ENCODE data around the gene LHFPL6.

LHFPL6 gene

DNA sequence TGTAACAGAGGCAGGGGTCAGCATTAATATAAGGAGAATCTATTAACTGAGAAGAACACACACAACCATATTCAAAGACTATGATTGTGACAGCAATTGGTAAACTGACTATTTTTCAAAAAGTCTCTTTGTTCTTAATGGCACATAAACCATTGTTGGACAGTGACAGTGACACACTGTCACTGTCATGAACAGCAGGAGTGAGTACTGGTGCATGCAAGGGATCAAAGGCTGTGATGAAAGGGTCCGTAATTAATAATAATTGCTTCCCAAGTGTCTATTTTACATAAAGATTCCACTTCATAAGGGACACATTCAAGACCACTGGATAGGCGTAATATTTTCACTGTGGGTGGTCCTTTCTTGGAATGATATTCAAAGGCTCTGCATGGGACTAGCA lies 50.7 kb downstream of the LHFPL6 start:
- DNase-seq: peak; percentile 42

DNA sequence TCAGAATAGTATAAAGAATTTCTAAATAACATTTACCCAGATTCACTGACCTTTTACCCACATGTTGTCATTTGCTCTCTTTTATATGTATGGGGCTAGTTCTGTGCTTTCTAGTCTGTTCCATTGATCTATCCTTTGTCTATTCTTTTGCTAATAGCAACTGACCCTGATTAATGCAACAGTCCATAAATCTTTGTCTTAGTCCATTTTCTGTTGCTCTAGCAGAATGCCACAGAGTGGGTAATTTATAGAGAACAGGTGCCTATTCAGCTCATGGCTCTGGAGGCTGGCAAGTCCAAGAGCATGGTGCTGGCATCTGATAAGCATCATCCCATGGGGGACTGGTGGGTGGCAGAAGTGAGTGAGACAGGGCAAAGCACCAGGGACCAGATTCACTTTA lies 52.1 kb downstream of the LHFPL6 start:
- no peak for DNase-seq

DNA sequence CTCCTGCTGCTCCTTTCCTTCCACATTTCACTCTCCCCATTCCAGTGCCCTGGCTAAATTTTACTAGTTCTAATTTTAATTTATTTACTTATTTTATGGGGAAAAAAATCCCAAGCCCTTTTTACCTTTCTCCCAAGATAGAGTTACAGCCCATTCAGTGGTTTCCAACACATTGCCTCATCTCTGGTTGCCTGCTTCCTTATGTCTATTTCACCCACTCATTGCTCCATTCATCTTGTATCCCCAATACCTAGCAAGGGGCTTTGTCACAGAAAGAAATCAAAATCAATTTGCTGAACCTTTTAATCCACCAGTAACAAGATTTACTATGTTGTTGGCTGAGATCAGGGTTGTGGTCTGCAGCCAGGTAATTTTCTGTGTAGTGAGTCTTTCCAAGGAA lies 55.9 kb downstream of the LHFPL6 start:
- no peak for DNase-seq

DNA sequence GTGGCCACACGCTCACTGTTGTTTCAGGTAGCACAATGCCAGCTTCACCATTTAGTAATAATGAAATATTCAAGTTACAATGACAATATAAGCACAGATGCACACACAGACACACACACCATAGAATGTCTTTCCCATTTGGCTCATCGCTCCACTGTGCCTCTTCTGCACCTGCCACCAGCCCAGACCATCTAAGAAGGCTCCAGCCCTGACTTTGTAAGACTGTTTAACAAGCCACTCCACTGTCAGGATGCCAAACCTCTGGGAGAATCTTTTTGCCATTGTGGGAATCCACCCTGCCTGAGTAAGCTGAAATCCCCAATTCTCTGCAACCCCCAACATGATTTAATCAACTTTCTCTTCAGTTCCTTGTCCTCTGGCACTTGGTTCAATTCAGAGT lies 60.6 kb downstream of the LHFPL6 start:
- no peak for DNase-seq

DNA sequence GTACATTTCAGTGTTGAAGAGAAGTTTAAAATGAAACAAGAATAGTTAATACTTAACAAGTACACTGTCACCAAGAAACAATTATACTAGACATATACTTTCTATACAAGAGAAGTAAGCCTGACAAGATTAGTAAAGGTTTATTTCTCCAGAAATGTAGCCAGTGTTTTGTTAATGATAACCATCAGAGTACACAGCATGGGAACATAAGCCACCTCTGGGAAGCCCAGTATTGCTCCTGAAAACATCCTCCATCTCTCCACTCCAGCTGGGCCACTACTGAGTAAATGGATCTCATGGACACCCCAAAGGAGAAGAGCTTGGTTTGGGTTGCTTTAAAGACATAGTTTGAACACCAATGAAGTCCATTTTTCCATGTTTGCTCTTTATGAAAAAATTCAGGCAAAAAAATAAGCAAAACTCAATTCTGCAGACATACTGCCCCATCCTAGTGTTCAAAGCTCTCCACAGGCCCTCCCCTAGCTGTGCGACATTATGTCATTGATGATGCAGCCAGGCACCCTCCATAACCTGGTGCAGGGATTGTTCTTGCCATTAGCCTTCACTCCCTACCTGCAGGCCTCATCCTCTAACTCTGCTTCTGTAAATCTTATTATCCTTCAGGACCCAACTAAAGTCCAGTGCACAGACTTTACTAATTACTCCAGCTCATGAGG lies 61.9 kb downstream of the LHFPL6 start:
- no peak for DNase-seq

DNA sequence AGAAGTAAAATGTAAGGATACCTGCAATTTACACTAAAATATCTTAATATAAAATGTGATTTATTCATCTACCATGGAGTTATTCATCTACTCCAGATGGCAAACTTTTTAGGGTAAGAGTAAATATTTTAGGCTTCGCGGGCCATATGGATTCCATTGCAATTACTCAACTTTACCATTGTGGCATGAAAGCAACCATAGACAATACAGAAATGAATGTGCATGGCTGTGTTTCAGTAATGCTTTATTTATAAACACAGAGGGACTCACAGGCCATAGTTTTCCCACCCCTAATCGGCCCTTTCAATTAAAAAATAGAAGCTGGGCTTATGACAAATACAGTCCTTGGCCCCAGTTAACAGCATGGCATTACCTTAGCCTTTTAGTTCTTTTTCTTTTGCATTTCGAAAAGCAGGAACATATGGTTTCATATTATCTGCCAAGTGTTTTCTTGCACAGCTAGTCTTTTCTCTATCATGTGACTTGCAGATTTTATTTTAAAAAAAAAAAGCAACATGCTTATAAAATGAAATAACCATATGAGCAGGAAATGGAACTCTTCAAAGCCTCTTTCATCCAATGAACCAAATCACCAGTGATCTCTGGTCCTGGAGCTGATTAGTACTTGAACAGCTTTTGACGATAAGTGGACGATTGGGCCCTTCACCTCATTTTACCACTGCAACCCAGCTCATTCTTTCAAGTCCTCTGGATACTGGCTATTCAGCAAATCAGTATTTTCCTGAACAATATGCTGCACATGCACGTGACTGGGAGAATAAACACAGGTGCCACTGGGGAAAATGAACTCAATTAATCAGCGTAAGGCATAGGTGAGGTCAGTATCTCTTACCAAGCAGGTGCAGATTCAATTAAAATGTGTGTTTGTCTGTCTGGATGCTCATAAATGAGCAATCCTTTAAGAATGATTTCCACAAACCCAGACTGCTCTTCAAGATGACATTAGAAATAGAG lies 63.9 kb downstream of the LHFPL6 start:
- peak; percentile 91 for DNase-seq

DNA sequence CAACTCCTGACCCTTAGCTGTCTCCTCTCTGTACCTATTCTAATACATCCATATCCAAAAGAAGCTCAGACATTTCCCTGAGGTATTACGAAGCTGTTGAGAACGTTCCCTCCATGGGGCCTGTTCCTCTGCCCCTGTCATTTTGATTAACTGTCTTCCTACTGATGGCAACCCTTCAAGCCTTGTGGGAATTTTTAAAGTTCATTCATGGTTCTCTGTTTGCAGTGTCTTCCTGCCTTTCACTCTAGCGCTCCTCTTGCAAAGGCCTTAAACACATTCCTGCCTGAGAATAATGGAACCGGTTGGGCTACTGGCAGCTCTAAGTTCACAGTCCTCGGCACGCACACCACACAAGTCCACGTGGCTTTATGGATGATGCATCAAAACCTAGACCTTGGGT lies 66.1 kb downstream of the LHFPL6 start:
- DNase-seq: no peak

DNA sequence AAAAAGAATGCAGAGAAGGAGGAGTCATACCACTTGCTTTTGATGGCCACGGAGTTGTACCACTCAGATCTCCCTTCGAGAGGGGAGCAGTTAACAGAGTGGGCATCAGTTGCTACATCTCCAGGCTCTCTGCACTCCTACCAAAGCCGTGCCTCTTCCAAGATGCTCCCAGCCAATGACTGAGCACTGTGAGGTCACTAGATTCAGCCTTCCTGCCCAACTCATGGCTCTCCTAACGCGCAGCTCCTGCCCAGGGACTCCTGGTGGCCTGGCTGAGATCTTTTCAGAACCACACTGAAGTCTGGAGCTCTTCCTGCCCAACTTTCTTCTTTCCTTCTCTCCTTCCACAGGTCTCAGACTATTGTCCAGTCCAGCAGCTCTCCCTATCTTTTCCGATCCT lies 66.7 kb downstream of the LHFPL6 start:
- no peak for DNase-seq

DNA sequence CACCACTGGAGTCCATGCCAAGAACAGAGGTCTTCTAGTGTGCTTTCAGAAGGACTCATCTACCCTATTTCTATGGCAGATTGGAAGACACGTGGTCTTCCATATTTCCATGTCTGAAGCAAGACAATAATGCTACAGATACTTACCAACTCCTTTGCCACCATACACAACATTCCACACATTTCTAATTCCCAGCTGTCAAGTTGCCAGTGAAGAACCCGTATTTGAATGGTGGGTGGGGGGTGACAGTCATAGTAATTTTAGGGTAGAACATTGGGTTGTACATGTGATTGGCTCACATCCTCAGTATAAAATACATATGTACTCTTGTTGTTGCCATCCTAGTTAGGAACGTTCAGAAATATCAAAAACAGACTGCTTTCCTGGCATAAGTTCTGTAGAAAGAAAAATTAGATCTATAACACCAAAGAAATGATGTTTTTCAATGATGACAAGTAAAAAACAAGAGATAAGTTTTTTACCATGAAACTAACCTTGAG lies 69.3 kb downstream of the LHFPL6 start:
- DNase-seq: no peak

DNA sequence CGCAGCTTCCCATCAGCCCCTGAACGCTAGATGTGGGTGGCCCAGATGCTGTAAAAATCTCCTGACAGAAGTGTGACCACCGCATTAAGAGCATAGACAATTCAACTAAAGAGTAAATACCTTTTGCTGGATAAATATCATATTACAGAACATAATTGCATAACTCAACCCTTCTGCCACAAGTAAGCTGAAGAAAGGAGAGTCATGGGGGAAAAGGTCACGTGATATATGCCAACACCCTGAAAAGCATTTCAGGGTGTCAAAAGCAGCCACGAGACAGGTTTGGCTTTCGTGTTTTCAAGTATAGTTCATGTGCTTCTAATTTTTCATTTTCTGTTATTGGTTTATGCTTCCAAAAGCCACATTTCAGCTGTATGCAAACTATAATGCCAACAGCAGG lies 71.3 kb downstream of the LHFPL6 start:
- DNase-seq: no peak

DNA sequence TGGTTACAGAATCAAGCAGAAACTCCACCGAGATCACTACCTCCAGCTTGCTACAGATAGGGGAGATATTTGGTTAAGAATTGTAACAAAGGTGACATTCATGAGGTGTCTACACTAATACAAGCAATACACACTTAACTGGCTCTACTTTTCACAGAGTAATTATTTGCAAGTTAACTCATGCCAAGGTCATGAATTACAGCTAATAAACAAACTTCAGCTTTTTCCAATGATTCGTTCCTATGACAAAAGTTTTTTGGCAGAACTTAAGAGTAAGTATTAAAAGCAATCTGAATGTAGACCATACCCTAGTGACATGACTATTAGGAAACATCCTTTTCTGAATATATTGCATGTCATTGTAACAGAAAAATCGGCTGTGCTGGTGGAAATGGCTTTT lies 72.1 kb downstream of the LHFPL6 start:
- no peak for DNase-seq

DNA sequence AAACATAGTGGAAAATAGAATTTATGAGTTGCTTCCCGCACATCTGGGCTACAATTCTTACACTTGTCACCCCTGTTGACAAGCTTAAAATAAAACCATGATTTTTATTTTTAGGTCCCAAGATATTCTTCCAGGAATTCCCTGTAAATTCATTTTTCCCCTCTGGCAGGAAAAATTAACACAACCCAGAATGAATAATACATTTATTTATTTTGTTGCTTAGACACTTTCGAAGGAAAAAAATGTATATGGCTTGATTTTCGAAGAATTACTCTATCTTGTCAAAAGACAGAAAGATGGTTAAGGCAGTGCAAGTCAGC lies 74.4 kb downstream of the LHFPL6 start:
- DNase-seq: no peak

DNA sequence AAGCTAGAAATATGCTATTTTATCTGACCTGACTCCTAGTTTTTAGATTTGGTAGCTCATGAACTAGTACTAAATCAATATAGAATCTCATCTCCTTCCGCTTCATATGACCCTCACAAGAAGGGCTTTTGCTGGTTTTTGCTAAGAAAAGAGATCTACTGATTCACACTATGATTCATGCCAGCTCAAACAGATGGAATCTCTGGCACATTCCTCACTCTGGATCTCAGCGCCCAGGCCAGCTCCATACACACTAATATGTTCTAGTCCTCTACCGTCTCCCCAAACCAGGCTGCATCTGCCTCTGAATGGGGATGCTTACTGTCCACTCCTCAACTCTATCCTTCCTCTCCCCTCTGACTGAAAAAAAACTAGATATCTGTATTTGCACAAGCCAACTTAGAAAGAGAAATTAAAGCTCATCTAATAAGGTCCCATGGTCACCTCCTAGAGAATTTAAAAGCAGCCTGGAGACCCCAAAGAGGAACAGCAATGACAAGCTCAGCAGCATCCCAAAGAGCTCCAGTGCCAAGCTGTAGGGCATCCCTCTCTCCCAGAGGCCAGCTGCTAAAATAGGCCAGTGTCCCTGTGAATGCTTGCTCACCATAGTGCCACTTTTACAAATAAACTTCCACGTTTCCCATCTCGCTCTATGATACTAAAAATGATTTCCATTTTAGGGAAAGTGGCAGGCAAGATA lies 74.9 kb downstream of the LHFPL6 start:
- no peak for DNase-seq

DNA sequence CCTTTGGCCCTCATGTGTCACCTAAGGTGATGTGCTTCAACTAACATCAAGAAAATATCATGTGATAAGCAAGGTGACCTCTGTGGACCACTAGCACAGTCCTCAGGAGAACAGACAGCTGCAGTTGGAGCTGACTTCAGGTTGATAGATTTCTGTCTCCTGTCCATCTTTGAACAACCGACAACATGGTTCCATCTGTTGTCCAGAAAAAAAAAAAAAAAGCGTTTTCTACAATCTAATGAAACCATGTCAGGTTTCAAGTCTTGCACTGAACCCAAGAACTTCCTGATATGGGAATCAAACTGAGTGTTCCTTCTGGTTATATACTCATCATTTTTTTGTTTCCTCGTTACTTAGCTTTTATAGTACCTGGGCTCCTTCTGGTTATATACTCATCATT lies 75.7 kb downstream of the LHFPL6 start:
- no peak for DNase-seq

DNA sequence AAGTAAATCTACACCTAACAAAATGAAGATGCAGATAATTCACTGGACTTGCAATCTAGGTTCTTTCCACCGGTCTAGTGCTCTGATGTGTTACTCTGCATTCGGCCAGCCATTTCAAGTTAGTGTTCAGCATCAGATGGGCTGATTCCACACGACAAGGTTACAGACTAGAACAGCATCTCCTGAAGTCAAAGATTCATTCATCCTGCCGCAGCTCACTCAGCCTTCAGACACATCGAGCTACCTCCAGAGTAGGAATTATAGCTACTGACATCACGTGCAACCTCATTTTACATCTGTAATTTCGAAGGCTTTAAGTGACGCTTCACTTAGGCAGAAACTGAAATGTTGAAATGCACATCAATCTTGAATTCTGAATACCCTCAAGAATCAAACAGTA lies 76.5 kb downstream of the LHFPL6 start:
- no peak for DNase-seq

DNA sequence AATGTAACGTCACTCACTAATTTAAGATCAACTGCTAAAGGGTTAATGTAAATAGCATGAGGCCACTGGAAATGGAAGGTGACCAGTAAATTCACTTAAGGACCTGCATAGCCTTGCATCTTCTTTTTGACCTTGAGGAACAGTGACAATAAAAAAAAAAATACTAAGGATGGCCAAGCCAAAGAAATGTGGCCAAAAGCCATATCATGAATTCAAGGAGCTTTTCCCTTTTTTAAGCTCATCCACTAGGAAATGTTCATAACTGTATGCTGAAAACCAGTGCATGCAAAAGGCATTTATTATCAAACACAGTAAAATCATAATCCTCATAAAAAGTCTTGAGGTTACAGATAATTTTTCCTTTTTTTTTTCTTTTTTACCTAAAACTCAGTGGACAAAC lies 77.5 kb downstream of the LHFPL6 start:
- no peak for DNase-seq

DNA sequence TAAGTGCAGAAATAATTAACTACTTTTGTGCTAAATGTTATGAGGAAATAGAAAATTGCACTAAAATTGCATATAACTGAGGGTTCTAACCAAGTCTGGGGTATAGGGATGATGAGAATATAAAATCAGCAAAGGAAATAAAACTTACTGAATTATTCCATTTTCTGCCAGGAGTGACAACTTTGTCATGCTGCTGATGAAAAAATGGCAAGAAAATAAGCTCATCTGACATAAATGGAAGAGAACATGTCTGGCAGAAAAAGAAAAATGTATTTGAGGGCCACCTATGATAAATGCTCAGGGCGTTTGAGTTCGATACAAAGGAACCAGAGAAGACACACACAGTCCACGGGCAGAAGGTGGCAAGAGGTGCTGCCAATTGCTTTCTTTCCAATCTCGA lies 78.2 kb downstream of the LHFPL6 start:
- DNase-seq: no peak

DNA sequence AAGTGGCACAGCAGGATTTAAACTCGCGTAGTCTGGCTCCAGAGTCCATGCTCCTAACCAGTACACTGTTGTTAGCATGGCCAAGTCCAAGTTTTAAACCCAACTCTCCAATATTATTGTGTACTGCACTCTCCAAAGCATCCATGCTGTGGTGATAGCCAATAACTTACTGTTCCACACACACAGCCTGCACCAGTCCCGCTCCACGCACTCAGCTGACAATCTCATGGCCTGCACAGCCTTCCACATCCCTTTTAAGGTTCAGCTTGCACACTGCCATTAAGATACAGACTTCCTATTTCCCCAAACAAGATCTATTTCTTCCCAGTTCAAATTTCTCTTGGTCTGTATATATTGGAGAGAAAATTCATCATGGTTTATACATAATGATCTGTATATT lies 80.7 kb downstream of the LHFPL6 start:
- no peak for DNase-seq

DNA sequence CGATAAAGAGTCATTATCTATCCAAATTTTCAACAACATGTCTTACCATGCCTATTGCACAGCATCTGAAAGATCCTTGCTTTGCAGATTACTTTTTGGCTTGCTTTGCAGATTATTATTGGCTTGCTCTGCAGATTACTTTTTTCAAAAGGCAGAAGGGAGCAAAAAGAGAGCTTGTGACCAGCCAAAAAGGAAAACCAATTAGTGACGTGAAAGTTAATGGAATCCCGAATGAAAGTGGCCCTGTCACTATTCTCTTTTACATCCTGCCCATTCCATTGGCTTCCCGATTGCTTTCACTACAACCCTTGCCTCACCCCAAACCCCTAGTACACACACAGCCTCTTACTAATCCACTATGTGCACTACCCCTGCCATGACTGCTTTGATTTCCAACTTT lies 81.3 kb downstream of the LHFPL6 start:
- no peak for DNase-seq

DNA sequence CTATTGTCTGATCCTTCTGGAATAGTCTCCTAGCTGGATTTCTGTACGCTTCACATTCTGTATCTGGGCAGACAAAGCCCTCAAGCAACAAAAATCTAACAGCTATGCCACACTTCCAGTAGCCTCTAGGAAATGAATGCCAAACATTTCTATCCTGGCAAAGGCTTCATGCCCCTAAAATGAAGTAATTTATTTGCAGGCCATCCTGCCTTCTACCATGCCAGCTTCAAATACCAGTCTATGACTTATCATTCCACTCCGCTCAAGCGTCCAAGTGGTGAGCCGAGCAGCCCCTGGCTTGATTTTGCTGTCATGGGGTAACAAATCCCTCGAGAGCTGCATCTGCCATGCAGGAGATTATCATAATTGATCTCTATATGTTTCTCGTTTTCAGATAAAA lies 86.9 kb downstream of the LHFPL6 start:
- no peak for DNase-seq

DNA sequence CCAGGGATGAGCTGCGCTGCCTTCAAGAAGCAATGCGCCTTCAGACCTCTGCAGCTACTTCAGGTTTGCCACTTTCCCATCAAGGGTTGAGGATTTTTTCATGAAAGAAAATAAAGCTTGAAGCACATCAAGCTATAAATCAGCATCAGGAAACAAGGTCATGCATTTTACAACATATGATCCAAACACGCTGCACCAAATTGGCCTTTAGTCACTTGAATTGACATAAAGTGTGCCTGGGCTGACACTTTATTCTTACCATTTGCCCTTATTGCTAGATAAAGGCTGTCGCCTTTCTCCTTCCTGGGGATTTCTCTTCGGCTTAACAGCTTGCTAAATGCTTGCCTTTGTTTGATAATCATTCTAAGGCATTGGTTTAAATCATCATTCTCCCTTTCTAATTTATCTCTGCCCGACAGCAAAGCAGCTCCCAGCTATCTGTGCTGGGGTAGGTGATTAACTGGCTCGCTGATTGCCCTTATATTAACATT lies 87.7 kb downstream of the LHFPL6 start:
- no peak for DNase-seq

DNA sequence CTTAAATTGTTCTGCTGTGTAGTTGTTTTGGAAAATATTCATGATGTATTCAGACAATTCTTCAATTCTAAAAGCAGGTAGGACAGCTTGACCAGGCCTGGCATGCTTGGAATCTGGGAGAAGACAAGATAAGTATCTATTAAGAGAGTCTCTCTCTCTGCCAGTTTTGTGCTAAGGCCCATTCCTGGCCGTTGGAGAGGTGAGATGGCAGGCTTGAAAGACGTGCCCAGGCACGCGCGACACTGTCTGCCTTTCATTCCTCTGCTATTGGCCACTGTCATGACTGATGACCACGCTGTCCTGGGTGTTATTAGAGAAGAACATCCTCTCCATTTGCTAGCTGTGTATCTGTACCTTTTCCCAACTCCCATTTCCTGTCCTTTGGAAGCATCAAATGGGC lies 90.3 kb downstream of the LHFPL6 start:
- DNase-seq: no peak

DNA sequence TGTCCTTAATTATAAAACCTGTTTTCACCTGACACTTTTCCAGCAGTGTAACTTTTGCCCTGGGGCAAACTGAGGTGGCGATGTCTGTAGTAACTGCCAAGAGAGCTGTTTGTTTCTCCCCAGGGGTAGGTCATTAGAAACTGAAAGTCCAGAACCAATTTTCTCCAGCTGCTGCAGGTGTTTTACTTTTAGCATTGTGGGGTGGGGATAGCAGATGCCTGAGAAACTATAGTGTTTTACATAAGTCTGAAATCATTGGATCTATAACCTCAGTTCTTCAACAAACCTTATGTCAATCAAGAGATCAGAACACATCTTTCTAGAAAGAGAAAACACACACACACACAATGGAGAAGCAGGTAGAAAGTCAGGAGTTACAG lies 92.7 kb downstream of the LHFPL6 start:
- DNase-seq: peak; percentile 93
